Endothelial cell of umbilical vein (primary cell): Measurements from ENCODE around the gene UGT8. TPM values are rescaled to one million over a fixed set of nuclear protein-coding genes. Genes with fewer than 3 reads are reported as not detected.

Experiments used
- BruUV-seq: library from RNA; stranded (reverse); fragments of 400-500 nt; replicated peaks from 2 replicates; lab custom pipeline; 2021; lab: Mats Ljungman, UMichigan
- CTCF ChIA-PET: fragments of 300-600, 350-600 bp; sonication (Branson Sonifier 250); formaldehyde crosslinking; loops from one replicate; lab custom pipeline; 2021; ENCODE audit warnings: antibody characterized with exemption, inconsistent platforms; lab: Charles Lee
- POLR2A ChIA-PET: fragments of 300-600, 350-600 bp; sonication (Branson Sonifier 250); formaldehyde crosslinking; loops from one replicate; lab custom pipeline; 2021; ENCODE audit warnings: antibody characterized with exemption, inconsistent platforms; lab: Charles Lee
- DNase-seq: peaks from one replicate; pipeline ENCODE4 v3.0.0-alpha.2; 2011; ENCODE audit warnings: low read depth, low spot score
- FAIRE-seq: peaks from 2 replicates; lab custom pipeline; 2011; peaks lifted over from hg19 to GRCh38; lab: Jason Lieb, UNC
- H2AFZ ChIP-seq: 2 replicates; pipeline ENCODE4 v1.6.0; 2012; ENCODE audit warnings: low read depth, low read length, control low read depth, inconsistent platforms
- H3K27ac ChIP-seq: 2 replicates; pipeline ENCODE4 v1.5.1; 2011; ENCODE audit warnings: low read depth, mild to moderate bottlenecking, control low read depth, low read length, moderate library complexity; ENCODE audit not compliant: insufficient read depth
- H3K27me3 ChIP-seq, 2 experiments: 2 replicates each; pipeline versions ENCODE4 v1.6.0 to v1.6.1; 2011; ENCODE audit warnings: low read length in 2 of 2, mixed read lengths in 1 of 2; ENCODE audit not compliant: control insufficient read depth in 2 of 2, insufficient read depth in 2 of 2
- H3K36me3 ChIP-seq, 2 experiments: 2 replicates in 1 of 2; 3 replicates in 1 of 2; pipeline ENCODE4 v1.5.1; 2011; ENCODE audit warnings: low read length in 2 of 2, mild to moderate bottlenecking in 1 of 2, moderate library complexity in 1 of 2; ENCODE audit not compliant: control insufficient read depth in 2 of 2, insufficient read depth in 2 of 2; ENCODE audit errors: extremely low read depth in 1 of 2
- H3K4me1 ChIP-seq: 3 replicates; pipeline ENCODE4 v1.5.1; 2011; ENCODE audit warnings: mild to moderate bottlenecking, low read length; ENCODE audit not compliant: control insufficient read depth, insufficient read depth; ENCODE audit errors: extremely low read depth
- H3K4me2 ChIP-seq: 2 replicates; pipeline ENCODE4 v1.6.1; 2011; ENCODE audit warnings: low read length, control low read depth, mixed read lengths; ENCODE audit not compliant: insufficient read depth
- H3K4me3 ChIP-seq, 3 experiments: fragments of 200-600 bp in 1 of 3; sonication (generic), shearing (Covaris generic) in 1 of 3; replicated peaks in 1 of 3; 2 replicates each; pipeline ENCODE4 v1.5.1; 2011 to 2016; ENCODE audit warnings: control low read depth in 3 of 3, low read length in 3 of 3, mild to moderate bottlenecking in 2 of 3, inconsistent platforms in 1 of 3, low read depth in 1 of 3, moderate library complexity in 1 of 3; ENCODE audit not compliant: insufficient read depth in 1 of 3
- H3K79me2 ChIP-seq: 2 replicates; pipeline ENCODE4 v1.6.0; 2012; ENCODE audit warnings: low read length, inconsistent platforms; ENCODE audit not compliant: control insufficient read depth, insufficient read depth
- H3K9ac ChIP-seq: replicated peaks from 2 replicates; pipeline ENCODE3; 2011; ENCODE audit warnings: low read length, control low read depth; ENCODE audit not compliant: insufficient read depth; ENCODE audit errors: extremely low read depth
- H3K9me1 ChIP-seq: replicated peaks from 3 replicates; pipeline ENCODE4 v1.6.0; 2011; ENCODE audit warnings: mild to moderate bottlenecking, low read length; ENCODE audit not compliant: control insufficient read depth, insufficient read depth; ENCODE audit errors: extremely low read depth
- H3K9me3 ChIP-seq: replicated peaks from 2 replicates; pipeline ENCODE4 v1.5.1; 2012; ENCODE audit warnings: low read length, inconsistent platforms; ENCODE audit not compliant: control insufficient read depth, insufficient read depth
- H4K20me1 ChIP-seq: replicated peaks from 2 replicates; pipeline ENCODE3; 2011; ENCODE audit warnings: mild to moderate bottlenecking, low read length; ENCODE audit not compliant: control insufficient read depth, insufficient read depth; ENCODE audit errors: extremely low read depth
- EZH2 ChIP-seq: IDR thresholded peaks from 2 replicates; pipeline ENCODE4 v1.6.1; 2012; ENCODE audit warnings: borderline replicate concordance, low read depth, mild to moderate bottlenecking, moderate library complexity, low read length, inconsistent platforms; ENCODE audit not compliant: severe bottlenecking
- FOS ChIP-seq: IDR thresholded peaks from 2 replicates; pipeline ENCODE4 v1.6.1; 2011; ENCODE audit warnings: mild to moderate bottlenecking, low read length, moderate library complexity, borderline replicate concordance; ENCODE audit not compliant: insufficient read depth
- GATA2 ChIP-seq: IDR thresholded peaks from 2 replicates; pipeline ENCODE4 v1.7.0; 2011; ENCODE audit warnings: low read depth, mild to moderate bottlenecking, moderate library complexity, mixed read lengths, low read length; ENCODE audit not compliant: insufficient read length, insufficient read depth
- JUN ChIP-seq: IDR thresholded peaks from 2 replicates; pipeline ENCODE4 v1.6.1; 2011; ENCODE audit warnings: borderline replicate concordance, low read depth; ENCODE audit not compliant: insufficient read length, insufficient read depth
- MYC ChIP-seq: IDR thresholded peaks from one replicate; pipeline ENCODE4 v1.6.1; 2011; ENCODE audit warnings: mild to moderate bottlenecking, low read depth, low read length
- POLR2A ChIP-seq: IDR thresholded peaks from 2 replicates; pipeline ENCODE4 v1.6.1; 2012; ENCODE audit warnings: low read depth, mild to moderate bottlenecking, control low read depth, low read length
- POLR2AphosphoS5 ChIP-seq: IDR thresholded peaks from 2 replicates; pipeline ENCODE4 v1.6.1; 2012; ENCODE audit warnings: low read depth, mild to moderate bottlenecking, control low read depth, low read length, moderate library complexity; ENCODE audit not compliant: insufficient read depth
- dilution Hi-C: fragments of 300-500 bp; cut with MboI; formaldehyde crosslinking; loops from one replicate; pipeline ENCODE4 v1.15.0; 2019; ENCODE audit warnings: low sequenced_read_pairs; ENCODE audit not compliant: extremely low pct_ligation_motif_present
- intact Hi-C: fragments of 100-400 bp; cut with micrococcal nuclease; formaldehyde crosslinking; loops from one replicate; pipeline ENCODE4 v1.10.0; 2022
- polyA plus RNA-seq, 4 experiments: library from polyadenylated mRNA; depleted of rRNA in 3 of 4; stranded (reverse) in 3 of 4; unstranded in 1 of 4; fragments of >200 nt; gene quantifications; 2 replicates each; pipeline versions ENCODE4 v1.2.1 to v1.2.3, GENCODE V29; 2011 to 2012; ENCODE audit warnings: missing spikeins in 1 of 4
- total RNA-seq: library from RNA; stranded (reverse); gene quantifications from 2 replicates; pipeline ENCODE4 v1.2.3, GENCODE V29; 2021
- TF ChIP-seq, protein P1 (sequence below): IDR thresholded peaks from 2 replicates; pipeline ENCODE4 v1.6.1; 2011; ENCODE audit not compliant: insufficient read depth, insufficient read length
- TF ChIP-seq, protein P2 (sequence below), 2 donors: IDR thresholded peaks; 1 replicate in 1 of 2; 2 replicates in 1 of 2; pipeline ENCODE4 v1.5.1; 2011; ENCODE audit warnings: low read length in 2 of 2, mild to moderate bottlenecking in 2 of 2, moderate library complexity in 2 of 2, control low read depth in 1 of 2, inconsistent platforms in 1 of 2, low read depth in 1 of 2; ENCODE audit not compliant: insufficient read depth in 1 of 2; ENCODE audit errors: extremely low read depth in 1 of 2

The UGT8 gene
- total and polyA plus RNA-seq, 2 donors (not counting 3 experiments of a cell fraction or from before 2014, with no cell fraction given), result 0.11 TPM; not detected in 1

DNA sequence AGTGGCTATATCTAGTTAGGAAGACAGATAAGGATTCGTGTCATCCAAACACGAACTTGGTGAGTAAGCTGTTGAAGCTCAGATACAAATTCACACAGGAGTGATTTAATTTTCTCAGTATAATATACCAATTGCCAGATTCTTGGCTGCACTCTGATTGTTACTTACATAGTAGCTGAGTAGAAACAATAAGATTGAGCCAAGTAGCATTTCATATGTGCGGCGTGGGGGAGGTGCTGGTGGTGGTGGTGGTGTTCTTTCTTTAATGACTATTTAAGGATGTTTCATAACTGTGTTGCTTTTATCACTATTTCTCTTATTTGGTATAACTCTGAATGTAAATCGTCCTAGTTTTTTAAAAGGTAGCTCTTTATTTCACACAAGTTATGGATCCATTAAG lies 102.9 kb downstream of the UGT8 start:
- H3K9me3 ChIP-seq, result no peaks in the 10 kb centered on the region
- BruUV-seq, result no TSS peak
- POLR2A ChIA-PET, result no interaction called here

More for the DNA sequence above, 102.9 kb downstream of the UGT8 start:
- Histone ChIP-seq H2AFZ (no peak overlapping the region), H3K79me2 (no peaks in the 10 kb centered on the region), H3K9ac (no peak overlapping the region), H3K4me1 (no peaks in the 10 kb centered on the region), H3K36me3 (no peaks in the 10 kb centered on the region), H3K4me2 (no peak overlapping the region), H3K9me1 (no peaks in the 10 kb centered on the region), H3K4me3 (no peak overlapping the region), H4K20me1 (no peaks in the 10 kb centered on the region), H3K27me3 (no peaks in the 10 kb centered on the region), H3K27ac (no peak overlapping the region)
- FAIRE-seq (no peak), DNase-seq (no peak)
- intact Hi-C loops, result no loop called here
- TF ChIP-seq, protein P1, sequence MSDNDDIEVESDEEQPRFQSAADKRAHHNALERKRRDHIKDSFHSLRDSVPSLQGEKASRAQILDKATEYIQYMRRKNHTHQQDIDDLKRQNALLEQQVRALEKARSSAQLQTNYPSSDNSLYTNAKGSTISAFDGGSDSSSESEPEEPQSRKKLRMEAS, result no peak
- TF ChIP-seq JUN, result no peak
- no peak for TF ChIP-seq EZH2
- no peak for TF ChIP-seq FOS
- no peak for TF ChIP-seq MYC
- no peak for TF ChIP-seq POLR2A
- no peak for TF ChIP-seq POLR2AphosphoS5
- TF ChIP-seq GATA2, result no peak
- TF ChIP-seq, protein P2, sequence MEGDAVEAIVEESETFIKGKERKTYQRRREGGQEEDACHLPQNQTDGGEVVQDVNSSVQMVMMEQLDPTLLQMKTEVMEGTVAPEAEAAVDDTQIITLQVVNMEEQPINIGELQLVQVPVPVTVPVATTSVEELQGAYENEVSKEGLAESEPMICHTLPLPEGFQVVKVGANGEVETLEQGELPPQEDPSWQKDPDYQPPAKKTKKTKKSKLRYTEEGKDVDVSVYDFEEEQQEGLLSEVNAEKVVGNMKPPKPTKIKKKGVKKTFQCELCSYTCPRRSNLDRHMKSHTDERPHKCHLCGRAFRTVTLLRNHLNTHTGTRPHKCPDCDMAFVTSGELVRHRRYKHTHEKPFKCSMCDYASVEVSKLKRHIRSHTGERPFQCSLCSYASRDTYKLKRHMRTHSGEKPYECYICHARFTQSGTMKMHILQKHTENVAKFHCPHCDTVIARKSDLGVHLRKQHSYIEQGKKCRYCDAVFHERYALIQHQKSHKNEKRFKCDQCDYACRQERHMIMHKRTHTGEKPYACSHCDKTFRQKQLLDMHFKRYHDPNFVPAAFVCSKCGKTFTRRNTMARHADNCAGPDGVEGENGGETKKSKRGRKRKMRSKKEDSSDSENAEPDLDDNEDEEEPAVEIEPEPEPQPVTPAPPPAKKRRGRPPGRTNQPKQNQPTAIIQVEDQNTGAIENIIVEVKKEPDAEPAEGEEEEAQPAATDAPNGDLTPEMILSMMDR (IDR thresholded peaks at IDR 0.05; ENCODE audit: extremely low read depth in 1 of 2, insufficient read depth in 1 of 2, low read depth in 1 of 2, low read length in 2 of 2), result no peak
- CTCF ChIA-PET, result interaction anchor here (0.7 kb wide), 1 partner anchor 314 kb away, joined by 3 read pairs; no protein-coding TSS in a partner anchor
- dilution Hi-C loops, result no loop called here
